PC-9 (cell line): ENCODE results near the gene XYLT2. TPM values are rescaled to one million over a fixed set of nuclear protein-coding genes. Genes with fewer than 3 reads are reported as not detected.

Experiments used
- BruUV-seq: library from RNA; stranded (reverse); fragments of 400-500 nt; replicated peaks from 2 replicates; lab custom pipeline; 2021; lab: Mats Ljungman, UMichigan
- CTCF ChIA-PET: fragments of 300-600 bp; sonication (Branson Sonifier 250); formaldehyde crosslinking; loops from one replicate; lab custom pipeline; 2022; ENCODE audit warnings: antibody characterized with exemption; lab: Charles Lee
- POLR2A ChIA-PET: fragments of 300-600 bp; sonication (Branson Sonifier 250); formaldehyde crosslinking; loops from one replicate; lab custom pipeline; 2022; ENCODE audit warnings: antibody characterized with exemption; ENCODE audit not compliant: unreplicated experiment; lab: Charles Lee
- DNase-seq, 2 experiments: peaks; one replicate each; pipeline versions ENCODE4 v3.0.0 to v3.0.0-alpha.2; 2015 to 2022; ENCODE audit warnings: mixed read lengths in 1 of 2
- H2AFZ ChIP-seq: fragments of 200-600 bp; sonication (generic); 2 replicates; pipeline ENCODE4 v1.8.1; 2017; ENCODE audit warnings: antibody characterized with exemption
- H3F3A ChIP-seq: fragments of 200-600 bp; sonication (generic); 2 replicates; pipeline ENCODE4 v1.8.1; 2017; ENCODE audit warnings: antibody characterized with exemption, mild to moderate bottlenecking, low read depth; ENCODE audit not compliant: insufficient read depth
- H3K27ac ChIP-seq: fragments of 200-600 bp; sonication (generic); 2 replicates; pipeline ENCODE4 v1.6.1; 2016; ENCODE audit warnings: mixed run types
- H3K27me3 ChIP-seq: fragments of 200-600 bp; sonication (generic); 2 replicates; pipeline ENCODE4 v1.6.1; 2016; ENCODE audit warnings: low read depth, mixed run types; ENCODE audit not compliant: insufficient read depth
- H3K36me3 ChIP-seq: fragments of 200-600 bp; sonication (generic); 2 replicates; pipeline ENCODE4 v1.6.1; 2016; ENCODE audit warnings: low read depth, mixed run types
- H3K4me1 ChIP-seq: fragments of 200-600 bp; sonication (generic); replicated peaks from 2 replicates; pipeline ENCODE4 v1.6.1; 2016; ENCODE audit warnings: mixed run types; ENCODE audit not compliant: insufficient read depth
- H3K4me2 ChIP-seq: fragments of 200-600 bp; sonication (generic); 2 replicates; pipeline ENCODE4 v1.6.1; 2017; ENCODE audit warnings: mixed run types
- H3K4me3 ChIP-seq: fragments of 200-600 bp; sonication (generic); 2 replicates; pipeline ENCODE4 v1.6.1; 2016; ENCODE audit warnings: mixed run types
- H3K79me2 ChIP-seq: fragments of 200-600 bp; sonication (generic); 2 replicates; pipeline ENCODE4 v1.6.1; 2017; ENCODE audit warnings: low read depth, mixed run types
- H3K9me2 ChIP-seq: fragments of 200-600 bp; sonication (generic); 2 replicates; pipeline ENCODE4 v1.8.1; 2017; ENCODE audit warnings: mild to moderate bottlenecking; ENCODE audit not compliant: insufficient read depth
- H3K9me3 ChIP-seq: fragments of 200-600 bp; sonication (generic); 2 replicates; pipeline ENCODE4 v1.8.1; 2016; ENCODE audit warnings: low read depth; ENCODE audit not compliant: insufficient read depth
- H4K20me1 ChIP-seq: fragments of 200-600 bp; sonication (generic); 2 replicates; pipeline ENCODE4 v1.8.1; 2017; ENCODE audit not compliant: insufficient read depth
- CTCF ChIP-seq: fragments of 200-600 bp; sonication (generic); conservative IDR thresholded peaks from 2 replicates; pipeline ENCODE4 v1.6.1; 2017; ENCODE audit warnings: mixed run types, antibody characterized with exemption, mild to moderate bottlenecking, moderate library complexity
- EZH2 ChIP-seq: fragments of 200-600 bp; sonication (generic); IDR thresholded peaks from 2 replicates; pipeline ENCODE4 v1.8.0; 2017; ENCODE audit warnings: antibody characterized with exemption, low read depth
- intact Hi-C: fragments of 100-400 bp; cut with micrococcal nuclease; formaldehyde crosslinking; loops from one replicate; pipeline ENCODE4 v1.10.0; 2022; ENCODE audit not compliant: unreplicated experiment
- total RNA-seq: library from RNA; stranded (reverse); gene quantifications from 2 replicates; pipeline ENCODE4 v1.2.3, GENCODE V29; 2021

The XYLT2 gene
- total RNA-seq, 1 experiment from 2014 or later = 37.5 TPM

GRCh38 chr17:50317121-50317520 is 28.8 kb upstream of the XYLT2 start:
- Histone ChIP-seq H3K4me1 (no peaks in the 10 kb centered on the region), H4K20me1 (no peaks in the 10 kb centered on the region), H3K79me2 (no peaks in the 10 kb centered on the region), H3K36me3 (no peaks in the 10 kb centered on the region), H3K27me3 (peaks cover 29% of the 10 kb centered on the region; the same call in 1 of the 2 replicates), H3K4me3 (no peak overlapping the region), H3K27ac (no peak overlapping the region), H3F3A (no peaks in the 10 kb centered on the region), H2AFZ (no peak overlapping the region), H3K9me2 (no peaks in the 10 kb centered on the region), H3K9me3 (no peaks in the 10 kb centered on the region), H3K4me2 (no peak overlapping the region)
- CTCF ChIA-PET = no interaction called here
- intact Hi-C loops = no loop called here
- no peak for DNase-seq
- TF ChIP-seq CTCF (no peak), EZH2 (no peak)
- BruUV-seq = no TSS peak
- POLR2A ChIA-PET = no interaction called here

GRCh38 chr17:50318501-50319285 is 27.2 kb upstream of the XYLT2 start:
- POLR2A ChIA-PET = no interaction called here
- Histone ChIP-seq H3K27me3 (peaks cover 23% of the 10 kb centered on the region; the same call in 1 of the 2 replicates), H3K36me3 (no peaks in the 10 kb centered on the region), H3K9me2 (no peaks in the 10 kb centered on the region), H3K4me2 (no peak overlapping the region), H3K9me3 (no peaks in the 10 kb centered on the region), H3K79me2 (no peaks in the 10 kb centered on the region), H4K20me1 (no peaks in the 10 kb centered on the region), H2AFZ (no peak overlapping the region), H3K4me1 (no peaks in the 10 kb centered on the region), H3K27ac (no peak overlapping the region), H3F3A (no peaks in the 10 kb centered on the region), H3K4me3 (no peak overlapping the region)
- no peak for DNase-seq
- CTCF ChIA-PET = no interaction called here
- no peak for TF ChIP-seq CTCF
- TF ChIP-seq EZH2 = no peak
- intact Hi-C loops = no loop called here
- no TSS peak for BruUV-seq

- no peaks in the 10 kb centered on the region for H3K9me2 ChIP-seq
- DNase-seq = no peak
- no peaks in the 10 kb centered on the region for H3K79me2 ChIP-seq
- H3K27ac ChIP-seq = no peak overlapping the region
- peaks cover 15% of the 10 kb centered on the region; the same call in 1 of the 2 replicates for H3K27me3 ChIP-seq
- no peak overlapping the region for H2AFZ ChIP-seq
- H3K4me1 ChIP-seq = no peaks in the 10 kb centered on the region
- no peaks in the 10 kb centered on the region for H3K36me3 ChIP-seq
- H3K4me2 ChIP-seq = no peak overlapping the region
- intact Hi-C loops = no loop called here
- POLR2A ChIA-PET = interaction anchor here (0.6 to 0.7 kb wide), 2 partner anchors 70 to 166 kb away, joined by 3 to 5 read pairs; no protein-coding TSS in a partner anchor
- no peaks in the 10 kb centered on the region for H3F3A ChIP-seq
- H3K9me3 ChIP-seq = no peaks in the 10 kb centered on the region
- TF ChIP-seq CTCF (no peak), EZH2 (no peak)
- no peak overlapping the region for H3K4me3 ChIP-seq
- CTCF ChIA-PET = interaction anchor here (0.6 kb wide), 1 partner anchor 29 kb away, joined by 7 read pairs; no protein-coding TSS in a partner anchor
- H4K20me1 ChIP-seq = no peaks in the 10 kb centered on the region
- BruUV-seq = no TSS peak
Observed at GRCh38 chr17:50319306-50320004, 26.5 kb upstream of the XYLT2 start.
